Fibroblast of lung (primary cell): ENCODE results near the gene PCDHA1. TPM values are rescaled to one million over a fixed set of nuclear protein-coding genes. Genes with fewer than 3 reads are reported as not detected.

Experiments
- DNase-seq, 2 donors: peaks; one replicate each; pipeline versions ENCODE4 v3.0.0 to v3.0.0-alpha.2; 2010; ENCODE audit warnings: low read depth in 2 of 2
- H2AFZ ChIP-seq: 2 replicates; pipeline ENCODE4 v1.5.1; 2012; ENCODE audit warnings: low read length, control low read depth, inconsistent platforms
- H3K27ac ChIP-seq: 2 replicates; pipeline ENCODE4 v1.5.1; 2011; ENCODE audit warnings: low read length, control low read depth; ENCODE audit not compliant: insufficient read depth
- H3K27me3 ChIP-seq: 2 replicates; pipeline ENCODE4 v1.5.1; 2011; ENCODE audit warnings: mild to moderate bottlenecking, low read length; ENCODE audit not compliant: control insufficient read depth, insufficient read depth
- H3K36me3 ChIP-seq: 2 replicates; pipeline ENCODE4 v1.5.1; 2011; ENCODE audit warnings: low read length; ENCODE audit not compliant: control insufficient read depth, insufficient read depth
- H3K4me1 ChIP-seq: 2 replicates; pipeline ENCODE4 v1.5.1; 2011; ENCODE audit warnings: low read length; ENCODE audit not compliant: control insufficient read depth, insufficient read depth; ENCODE audit errors: extremely low read depth
- H3K4me2 ChIP-seq: 2 replicates; pipeline ENCODE4 v1.5.1; 2011; ENCODE audit warnings: low read length, control low read depth; ENCODE audit not compliant: insufficient read depth; ENCODE audit errors: extremely low read depth
- H3K4me3 ChIP-seq, 4 experiments: fragments of 200-600 bp in 1 of 4; sonication (generic) in 1 of 4; replicated peaks in 1 of 4; 2 replicates each; pipeline ENCODE4 v1.5.1; 2011 to 2016; ENCODE audit warnings: low read length in 4 of 4, low read depth in 3 of 4, mild to moderate bottlenecking in 3 of 4, control low read depth in 2 of 4, inconsistent platforms in 1 of 4, mixed read lengths in 1 of 4; ENCODE audit not compliant: insufficient read depth in 1 of 4; ENCODE audit errors: control extremely low read depth in 1 of 4
- H3K79me2 ChIP-seq: 2 replicates; pipeline ENCODE4 v1.5.1; 2012; ENCODE audit warnings: mild to moderate bottlenecking, low read length, inconsistent platforms; ENCODE audit not compliant: control insufficient read depth, insufficient read depth
- H3K9ac ChIP-seq: 2 replicates; pipeline ENCODE4 v1.5.1; 2011; ENCODE audit warnings: mild to moderate bottlenecking, low read length, control low read depth; ENCODE audit not compliant: insufficient read depth
- H3K9me3 ChIP-seq: 2 replicates; pipeline ENCODE4 v1.5.1; 2012; ENCODE audit warnings: low read depth, low read length; ENCODE audit not compliant: control insufficient read depth, insufficient read depth
- H4K20me1 ChIP-seq: 2 replicates; pipeline ENCODE4 v1.5.1; 2011; ENCODE audit warnings: low read length; ENCODE audit not compliant: control insufficient read depth, insufficient read depth; ENCODE audit errors: extremely low read depth
- EZH2 ChIP-seq: IDR thresholded peaks from 2 replicates; pipeline ENCODE4 v1.5.1; 2012; ENCODE audit warnings: low read length, control low read depth, mild to moderate bottlenecking; ENCODE audit errors: missing control alignments
- polyA plus RNA-seq, 2 donors: library from polyadenylated mRNA; depleted of rRNA in 1 of 2; stranded (reverse) in 1 of 2; unstranded in 1 of 2; fragments of >200 nt; gene quantifications; 2 replicates each; pipeline ENCODE4 v1.2.1, GENCODE V29; 2011 to 2012; ENCODE audit warnings: missing spikeins in 1 of 2
- total RNA-seq: library from RNA; depleted of rRNA; stranded (reverse); fragments of >200 nt; gene quantifications from 2 replicates; pipeline ENCODE4 v1.2.1, GENCODE V29; 2014
- TF ChIP-seq, protein P1 (sequence below), 2 donors: IDR thresholded peaks in 1 of 2; conservative IDR thresholded peaks in 1 of 2; 1 replicate in 1 of 2; 2 replicates in 1 of 2; pipeline ENCODE4 v1.5.1; 2011 to 2012; ENCODE audit warnings: low read length in 2 of 2, control low read depth in 1 of 2, inconsistent platforms in 1 of 2, low read depth in 1 of 2, mild to moderate bottlenecking in 1 of 2

PCDHA1 gene
- total and polyA plus RNA-seq, 2 donors (not counting 1 experiment from before 2014, with no cell fraction given), result under 0.01 to 0.12 TPM

DNA sequence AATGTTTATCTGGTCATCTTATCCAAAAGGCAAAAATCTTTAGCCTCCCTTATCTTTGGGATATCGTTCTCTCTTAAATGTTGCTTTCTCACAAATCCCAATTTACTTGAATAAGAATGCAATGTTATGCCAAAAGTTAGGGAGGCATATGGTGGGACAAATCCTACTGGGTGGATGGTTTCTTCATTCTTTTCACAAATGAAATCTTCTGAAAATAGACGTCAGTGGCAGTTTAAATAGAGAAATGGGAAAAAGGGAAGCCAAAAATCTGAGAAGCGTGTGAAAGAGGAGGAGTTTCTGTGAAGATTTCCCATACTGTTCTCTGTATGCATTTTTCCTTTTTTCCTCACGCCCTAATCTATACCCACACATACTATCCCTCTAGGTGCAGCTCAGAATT lies 137.7 kb downstream of the PCDHA1 start:
- Histone ChIP-seq H3K36me3 (no peaks in the 10 kb centered on the region), H4K20me1 (no peaks in the 10 kb centered on the region), H2AFZ (no peak overlapping the region)

DNA sequence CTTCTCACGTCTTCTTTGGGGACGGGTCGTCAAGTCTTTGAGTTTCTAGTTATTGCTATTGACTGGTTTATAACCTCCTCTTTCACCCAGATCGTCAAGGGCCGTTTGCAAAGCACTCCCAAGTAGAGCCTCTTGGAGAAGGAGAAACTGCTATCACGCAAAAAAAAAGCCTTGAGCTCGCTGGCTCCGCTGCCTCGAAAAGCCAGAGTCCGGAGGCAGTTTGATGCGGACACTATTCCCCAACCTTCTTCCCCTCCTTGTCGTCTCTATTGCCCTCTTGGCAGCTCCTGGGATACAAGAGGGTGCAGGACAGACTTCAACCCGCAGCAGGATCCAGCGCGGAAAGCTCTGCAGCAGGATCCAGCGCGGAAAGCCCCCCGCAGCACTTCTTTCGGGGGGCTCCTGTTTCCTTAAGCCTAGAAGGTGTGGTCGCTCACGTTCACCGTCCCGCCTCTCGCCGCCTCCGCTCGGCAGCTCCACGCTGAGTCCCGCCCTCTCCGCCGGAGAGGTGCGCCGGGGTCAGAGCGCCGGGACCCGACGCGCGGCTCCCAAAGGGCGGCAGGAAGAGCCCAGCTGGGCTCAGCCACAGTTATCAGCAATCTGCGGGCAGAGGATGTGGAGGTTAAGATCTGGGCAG lies 140.0 kb downstream of the PCDHA1 start, which contains the start of gene PCDHAC1:
TSS of gene PCDHAC1 (plus strand) at position 494 of the 637 bp plus-strand sequence. CDS start 594 bp downstream, outside the sequence.
- Histone ChIP-seq H4K20me1 (no peaks in the 10 kb centered on the region), H3K4me1 (no peaks in the 10 kb centered on the region), H3K36me3 (no peaks in the 10 kb centered on the region), H3K79me2 (no peaks in the 10 kb centered on the region), H3K27ac (no peak within 1 kb of the TSS), H3K9ac (no peak within 1 kb of the TSS), H3K4me3 (peak within 1 kb of the TSS; percentile 18 to 41 (median 31)), H2AFZ (peak within 1 kb of the TSS; percentile 71), H3K9me3 (no peaks in the 10 kb centered on the region), H3K4me2 (peak within 1 kb of the TSS; percentile 71), H3K27me3 (peaks cover 6% of the 10 kb centered on the region)
- TF ChIP-seq, protein P1, sequence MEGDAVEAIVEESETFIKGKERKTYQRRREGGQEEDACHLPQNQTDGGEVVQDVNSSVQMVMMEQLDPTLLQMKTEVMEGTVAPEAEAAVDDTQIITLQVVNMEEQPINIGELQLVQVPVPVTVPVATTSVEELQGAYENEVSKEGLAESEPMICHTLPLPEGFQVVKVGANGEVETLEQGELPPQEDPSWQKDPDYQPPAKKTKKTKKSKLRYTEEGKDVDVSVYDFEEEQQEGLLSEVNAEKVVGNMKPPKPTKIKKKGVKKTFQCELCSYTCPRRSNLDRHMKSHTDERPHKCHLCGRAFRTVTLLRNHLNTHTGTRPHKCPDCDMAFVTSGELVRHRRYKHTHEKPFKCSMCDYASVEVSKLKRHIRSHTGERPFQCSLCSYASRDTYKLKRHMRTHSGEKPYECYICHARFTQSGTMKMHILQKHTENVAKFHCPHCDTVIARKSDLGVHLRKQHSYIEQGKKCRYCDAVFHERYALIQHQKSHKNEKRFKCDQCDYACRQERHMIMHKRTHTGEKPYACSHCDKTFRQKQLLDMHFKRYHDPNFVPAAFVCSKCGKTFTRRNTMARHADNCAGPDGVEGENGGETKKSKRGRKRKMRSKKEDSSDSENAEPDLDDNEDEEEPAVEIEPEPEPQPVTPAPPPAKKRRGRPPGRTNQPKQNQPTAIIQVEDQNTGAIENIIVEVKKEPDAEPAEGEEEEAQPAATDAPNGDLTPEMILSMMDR (conservative IDR thresholded peaks at IDR 0.05 in 1 of 2, IDR thresholded peaks at IDR 0.05 in 1 of 2; ENCODE audit: low read depth in 1 of 2, low read length in 2 of 2), result no peak
- no peak for DNase-seq

More for the DNA sequence above, 137.7 kb downstream of the PCDHA1 start:
- H3K27ac ChIP-seq, result no peak overlapping the region
- no peak for TF ChIP-seq EZH2
- TF ChIP-seq, protein P1 (conservative IDR thresholded peaks at IDR 0.05 in 1 of 2, IDR thresholded peaks at IDR 0.05 in 1 of 2; ENCODE audit: low read depth in 1 of 2, low read length in 2 of 2), result no peak
- DNase-seq, result no peak
- no peaks in the 10 kb centered on the region for H3K4me1 ChIP-seq
- H3K27me3 ChIP-seq, result peaks cover 6% of the 10 kb centered on the region
- no peak overlapping the region for H3K4me3 ChIP-seq
- no peak overlapping the region for H3K9ac ChIP-seq
- no peaks in the 10 kb centered on the region for H3K79me2 ChIP-seq
- H3K4me2 ChIP-seq, result no peak overlapping the region
- no peaks in the 10 kb centered on the region for H3K9me3 ChIP-seq

DNA sequence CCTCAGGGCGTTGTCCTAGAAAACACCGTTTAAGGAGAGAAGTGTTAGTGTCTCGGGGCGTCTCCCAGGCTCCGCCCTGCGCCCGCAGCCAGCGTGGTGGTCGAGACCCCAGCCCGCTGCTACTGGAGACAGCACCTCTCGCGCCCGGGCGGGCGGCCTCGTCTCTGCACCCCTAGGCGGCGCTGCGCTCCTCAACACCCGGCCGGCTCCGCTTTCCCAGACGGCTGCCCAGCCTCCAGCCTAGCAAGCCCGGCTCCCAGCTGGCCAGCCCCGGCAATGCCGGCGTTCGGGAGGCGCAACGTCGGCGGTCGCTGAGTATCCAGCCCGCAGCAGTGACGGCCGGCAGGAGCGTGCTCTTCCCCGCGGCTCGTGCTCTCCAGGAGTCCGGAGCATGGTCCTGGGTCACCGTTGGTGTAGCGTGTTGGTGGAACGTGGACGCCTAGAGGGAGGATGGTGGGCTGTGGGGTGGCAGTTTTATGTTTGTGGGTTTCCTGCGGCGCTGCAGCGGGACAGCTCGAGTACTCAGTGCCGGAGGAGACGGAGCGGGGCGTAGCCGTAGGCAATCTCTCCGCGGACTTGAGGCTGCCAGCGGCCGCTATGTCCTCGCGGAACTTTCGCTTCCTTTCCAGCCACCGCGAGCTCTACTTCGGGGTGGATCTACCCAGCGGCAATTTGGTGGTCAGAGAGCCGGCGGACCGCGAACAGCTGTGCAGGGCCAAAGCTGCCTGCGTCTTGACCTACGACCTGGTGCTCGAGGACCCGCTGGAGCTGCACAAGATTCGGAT lies 140.7 kb downstream of the PCDHA1 start:
- Histone ChIP-seq H3K4me2 (peak overlapping the region; percentile 71), H3K9me3 (no peaks in the 10 kb centered on the region), H3K27me3 (peaks cover 6% of the 10 kb centered on the region), H3K9ac (no peak overlapping the region), H3K79me2 (no peaks in the 10 kb centered on the region), H3K27ac (no peak overlapping the region), H3K36me3 (no peaks in the 10 kb centered on the region), H4K20me1 (no peaks in the 10 kb centered on the region), H2AFZ (peak overlapping the region; percentile 71), H3K4me1 (no peaks in the 10 kb centered on the region), H3K4me3 (peak overlapping the region; percentile 18 to 41 (median 31))
- DNase-seq, result peak; percentile 27 to 30
- TF ChIP-seq EZH2, result no peak
- TF ChIP-seq, protein P1 (conservative IDR thresholded peaks at IDR 0.05 in 1 of 2, IDR thresholded peaks at IDR 0.05 in 1 of 2; ENCODE audit: low read depth in 1 of 2, low read length in 2 of 2), result peak; percentile 27 to 44
